Measurements from ENCODE around the gene C17orf100. TPM values are rescaled to one million over a fixed set of nuclear protein-coding genes. Genes with fewer than 3 reads are reported as not detected.

C17orf100 gene
- polyA plus RNA-seq, 3 donors from 2014 or later: 1.7 to 5.2 TPM; not detected in 1

DNA sequence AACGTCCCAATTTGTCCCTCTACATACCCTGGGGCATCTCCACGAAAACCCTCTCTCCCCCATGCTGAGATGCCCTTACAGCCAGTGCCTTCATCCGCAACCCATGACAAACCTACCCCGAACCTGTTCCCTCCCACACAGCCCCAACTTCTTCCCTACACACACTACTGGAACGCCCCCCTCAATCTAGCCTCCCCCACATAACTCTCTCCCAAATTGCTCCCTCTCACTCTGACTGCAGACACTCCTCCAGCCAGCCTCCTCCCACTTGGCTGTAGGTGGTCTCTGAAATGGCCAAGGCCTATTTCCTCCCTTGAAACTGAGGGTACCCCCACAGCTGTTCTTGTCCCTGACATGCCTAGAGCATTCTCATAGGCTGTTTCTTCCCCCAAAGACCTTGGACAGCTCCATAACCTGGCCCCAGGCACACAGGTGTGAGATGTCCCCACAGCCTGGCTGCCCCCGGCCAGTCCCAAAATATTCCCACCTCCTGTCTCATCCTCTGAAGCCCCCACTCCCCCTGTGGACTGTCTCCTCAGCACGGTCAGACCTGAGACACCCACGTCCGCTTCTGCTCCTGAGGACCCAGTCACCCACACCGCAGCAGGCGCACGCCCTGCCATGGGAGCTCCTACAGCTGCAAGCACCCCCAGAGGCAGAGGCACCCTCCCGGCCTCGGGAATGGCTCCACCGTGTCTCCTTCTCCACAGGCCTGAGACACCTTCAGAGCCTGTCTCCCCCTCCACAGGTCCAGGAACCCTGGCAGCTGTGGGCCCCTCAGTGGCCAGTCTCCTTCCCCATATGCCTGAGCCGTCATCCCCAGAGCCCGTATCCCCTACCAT lies 14.7 kb upstream of the C17orf100 start:
- DNase-seq: no peak
- H3K4me3 Mint-ChIP-seq: peak overlapping the region in 1 of 5 donors; percentile 53
- no peaks in the 10 kb centered on the region for H3K9me3 Mint-ChIP-seq
- H3K27ac Mint-ChIP-seq: no peak overlapping the region
- H3K36me3 Mint-ChIP-seq: peaks cover 11 to 27% (median 14%) of the 10 kb centered on the region in 3 donors
- peaks cover 8 to 14% (median 12%) of the 10 kb centered on the region in 3 donors for H3K27me3 Mint-ChIP-seq (ENCODE audit: low read depth in 3 of 3)
- peaks cover 24 to 30% of the 10 kb centered on the region in 2 donors for H3K4me1 Mint-ChIP-seq

DNA sequence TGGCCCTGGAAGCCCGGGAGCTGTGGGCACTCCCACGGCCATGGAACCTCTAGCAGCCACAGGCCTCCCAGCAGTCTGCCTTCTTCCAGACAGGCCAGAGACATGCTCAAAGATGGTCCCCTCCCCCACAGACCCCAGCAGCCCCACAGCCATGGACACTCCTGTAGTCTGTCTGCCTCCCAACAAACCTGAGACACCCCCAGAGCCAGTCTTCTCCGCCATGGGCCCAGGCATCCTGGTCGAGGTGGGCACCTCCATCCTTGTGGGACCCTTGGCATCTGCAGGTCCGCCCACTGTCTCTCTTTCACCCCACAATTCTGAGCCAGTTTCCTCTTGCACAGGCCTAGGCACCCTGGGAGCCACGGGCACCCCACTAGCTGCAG lies 14.1 kb upstream of the C17orf100 start:
- H3K4me1 Mint-ChIP-seq: peaks cover 31% of the 10 kb centered on the region in 2 donors
- H3K4me3 Mint-ChIP-seq: peak overlapping the region in 1 of 5 donors; percentile 53
- H3K27ac Mint-ChIP-seq: no peak overlapping the region
- H3K27me3 Mint-ChIP-seq (ENCODE audit: low read depth in 3 of 3): peaks cover 8 to 14% (median 12%) of the 10 kb centered on the region in 3 donors
- peaks cover 11 to 23% (median 14%) of the 10 kb centered on the region in 3 donors for H3K36me3 Mint-ChIP-seq
- DNase-seq: no peak
- no peaks in the 10 kb centered on the region for H3K9me3 Mint-ChIP-seq

DNA sequence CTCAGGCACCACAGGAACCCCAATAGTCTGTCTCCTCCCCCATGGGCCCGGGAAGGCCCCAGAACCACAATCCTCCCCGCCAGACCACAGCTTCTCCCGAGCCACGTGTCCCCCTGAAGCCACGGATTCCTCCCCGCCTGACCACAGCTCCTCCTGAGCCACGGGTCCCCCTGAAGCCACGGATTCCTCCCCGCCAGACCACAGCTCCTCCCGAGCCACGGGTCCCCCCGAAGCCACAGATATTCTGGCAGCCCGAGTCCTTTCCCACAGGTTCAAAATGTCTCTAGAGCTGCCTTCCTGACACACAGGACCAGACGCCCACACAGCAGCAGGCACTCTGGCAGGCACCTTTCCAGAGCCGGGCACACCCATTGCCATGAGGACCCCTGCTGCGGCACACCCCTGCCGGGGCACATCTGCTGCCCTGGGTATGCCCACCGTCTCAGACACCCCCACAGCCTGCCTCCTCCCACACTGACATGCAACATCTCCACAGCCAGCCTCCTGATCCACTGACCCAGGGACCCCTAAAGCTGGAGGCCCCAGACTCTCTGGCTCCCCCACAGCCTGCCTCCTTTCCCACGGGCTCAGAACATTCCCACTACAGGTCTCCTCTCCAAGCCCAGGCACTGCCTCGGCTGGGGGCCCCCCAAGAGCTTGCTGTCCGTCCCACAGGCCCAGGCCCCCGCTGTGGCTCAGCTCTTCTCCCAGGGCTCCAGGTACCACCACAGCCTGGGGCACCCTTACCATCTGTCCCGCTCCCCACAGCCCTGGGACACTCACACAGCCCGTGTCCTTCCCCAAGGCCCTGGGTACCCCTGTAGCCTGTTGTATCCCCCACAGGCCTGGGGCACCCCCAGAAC lies 13.3 kb upstream of the C17orf100 start:
- H3K9me3 Mint-ChIP-seq: no peaks in the 10 kb centered on the region
- H3K27me3 Mint-ChIP-seq (ENCODE audit: low read depth in 3 of 3): peaks cover 8 to 14% (median 12%) of the 10 kb centered on the region in 3 donors
- no peak for DNase-seq
- H3K4me1 Mint-ChIP-seq: peaks cover 32 to 39% of the 10 kb centered on the region in 2 donors
- H3K36me3 Mint-ChIP-seq: peaks cover 6 to 14% (median 9%) of the 10 kb centered on the region in 3 donors
- peak overlapping the region in 3 of 5 donors; percentile 53 to 66 (median 53) for H3K4me3 Mint-ChIP-seq
- H3K27ac Mint-ChIP-seq: peak overlapping the region in 2 of 6 donors; percentile 45 to 59

DNA sequence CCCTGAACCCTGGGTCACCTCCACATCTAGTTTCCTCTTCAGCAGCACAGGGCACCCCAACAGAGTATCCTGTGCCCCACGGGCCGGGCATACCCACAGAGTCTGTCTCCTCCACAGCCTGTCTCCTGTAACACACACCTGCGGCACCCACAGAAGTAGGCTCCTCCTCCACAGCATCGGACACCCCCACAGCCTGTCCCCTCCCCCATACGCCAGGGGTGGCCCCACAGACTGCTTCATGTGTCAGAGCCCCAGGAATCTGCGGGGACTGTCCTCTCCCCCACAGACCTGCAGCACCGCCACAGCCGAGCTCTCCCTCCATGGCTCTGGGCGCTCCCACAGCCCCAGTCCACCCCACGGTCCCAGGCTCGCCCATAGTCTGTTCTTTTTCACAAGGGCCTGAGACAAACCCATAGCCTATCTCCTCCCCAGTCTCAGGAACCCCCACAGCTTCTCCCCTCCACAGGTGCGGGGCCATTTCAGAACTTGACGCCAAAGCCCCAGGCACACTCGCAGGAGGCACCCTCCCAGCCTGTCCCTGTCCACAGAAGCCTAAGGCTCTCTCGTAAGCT lies 12.5 kb upstream of the C17orf100 start:
- H3K4me1 Mint-ChIP-seq: peaks cover 32 to 45% of the 10 kb centered on the region in 2 donors
- no peaks in the 10 kb centered on the region for H3K9me3 Mint-ChIP-seq
- no peak for DNase-seq
- peaks cover 8 to 14% (median 12%) of the 10 kb centered on the region in 3 donors for H3K27me3 Mint-ChIP-seq (ENCODE audit: low read depth in 3 of 3)
- H3K4me3 Mint-ChIP-seq: peak overlapping the region; percentile 57 to 99 (median 95)
- peak overlapping the region in 3 of 6 donors; percentile 50 to 99 (median 91) for H3K27ac Mint-ChIP-seq
- H3K36me3 Mint-ChIP-seq: peaks cover 0 to 11% (median 4%) of the 10 kb centered on the region in 3 donors

DNA sequence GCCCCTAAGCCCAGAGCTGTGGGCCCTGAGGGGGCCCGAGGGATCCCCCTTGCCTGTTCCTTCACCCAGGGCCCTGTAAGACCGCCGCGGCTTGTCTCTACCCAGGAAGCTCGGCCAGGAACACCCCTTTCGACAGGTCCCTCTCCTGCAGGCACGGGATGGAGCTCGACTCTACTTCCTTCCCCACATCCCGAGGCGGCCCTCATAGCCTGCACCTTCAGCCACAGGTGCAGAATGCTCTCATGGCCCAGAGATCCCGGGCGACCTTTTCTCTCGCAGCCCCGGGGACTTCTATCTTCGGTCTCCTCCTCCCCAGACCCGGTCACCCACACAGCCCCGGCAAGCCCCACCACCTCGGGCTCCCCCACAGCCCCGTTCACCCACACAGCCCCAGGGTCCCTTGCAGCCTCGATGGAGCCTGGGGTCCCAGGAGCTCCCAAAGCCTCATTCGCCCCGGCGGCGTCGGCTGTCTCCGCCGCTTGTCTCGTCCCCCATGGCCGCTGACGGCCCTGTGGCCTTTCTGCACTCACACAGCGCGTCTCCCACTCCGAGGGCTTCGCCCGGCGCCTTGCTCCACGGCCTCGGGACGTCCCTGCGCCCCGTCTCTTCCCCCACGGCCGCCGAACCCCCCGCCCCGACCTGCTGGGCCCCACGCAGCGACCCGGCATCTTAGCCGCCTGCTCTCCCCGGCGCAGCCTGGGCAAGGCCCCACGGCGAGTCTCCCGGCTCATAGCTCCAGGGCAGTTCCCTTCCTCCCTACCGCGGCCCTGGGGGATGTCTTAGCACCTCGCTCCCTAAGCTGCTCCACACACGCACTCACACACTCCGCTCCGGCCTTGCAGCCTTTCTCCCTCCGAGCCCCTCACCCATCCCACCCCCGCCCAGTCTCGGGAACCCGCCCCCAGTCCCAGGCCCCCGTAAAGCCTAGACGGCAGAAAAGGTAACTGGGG lies 11.7 kb upstream of the C17orf100 start:
- peak in 2 of 3 donors; percentile 8 to 19 for DNase-seq
- H3K36me3 Mint-ChIP-seq: peaks cover 0 to 12% (median 0%) of the 10 kb centered on the region in 3 donors
- H3K4me1 Mint-ChIP-seq: peaks cover 32 to 49% of the 10 kb centered on the region in 2 donors
- peak overlapping the region; percentile 93 to 99 (median 97) for H3K4me3 Mint-ChIP-seq
- H3K27ac Mint-ChIP-seq: peak overlapping the region; percentile 43 to 100 (median 99)
- peaks cover 8 to 14% (median 12%) of the 10 kb centered on the region in 3 donors for H3K27me3 Mint-ChIP-seq (ENCODE audit: low read depth in 3 of 3)
- H3K9me3 Mint-ChIP-seq: no peaks in the 10 kb centered on the region

DNA sequence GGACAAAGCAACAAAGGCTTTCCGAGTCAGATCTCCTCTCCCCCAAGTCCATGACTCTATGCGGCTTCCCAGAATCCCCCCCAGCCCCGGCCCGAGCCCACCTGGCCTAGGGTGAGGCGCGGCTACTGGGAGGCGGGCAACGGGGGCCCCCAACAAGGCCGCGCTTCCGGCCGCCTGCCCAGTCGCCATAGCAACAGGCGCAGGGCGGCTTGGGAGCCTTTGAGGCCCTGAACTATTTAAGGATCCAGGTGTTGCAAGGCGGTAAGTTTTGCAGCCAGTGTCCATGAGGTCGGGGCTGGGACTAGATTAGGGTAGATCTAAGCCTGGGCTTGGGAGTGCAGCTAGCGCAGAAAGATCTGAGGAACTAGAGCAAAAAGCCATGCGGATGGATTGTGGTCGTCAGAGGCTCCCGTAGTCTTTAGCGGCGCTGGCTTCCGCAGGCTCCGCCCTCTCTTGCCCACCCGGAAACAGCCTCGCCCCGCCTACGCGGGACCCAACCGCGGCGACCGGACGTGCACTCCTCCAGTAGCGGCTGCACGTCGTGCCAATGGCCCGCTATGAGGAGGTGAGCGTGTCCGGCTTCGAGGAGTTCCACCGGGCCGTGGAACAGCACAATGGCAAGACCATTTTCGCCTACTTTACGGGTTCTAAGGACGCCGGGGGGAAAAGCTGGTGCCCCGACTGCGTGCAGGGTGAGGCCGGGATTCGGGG lies 10.9 kb upstream of the C17orf100 start, which contains the start of the genes KIAA0753 and TXNDC17:
TSS of gene KIAA0753 (minus strand) at position 176 of the 711 bp plus-strand sequence. CDS start 5,608 bp downstream, outside the sequence.
TSS of gene TXNDC17 (plus strand) at position 525 of the 711 bp plus-strand sequence. CDS start at position 548, 23 bp downstream.
- Mint-ChIP-seq H3K4me3 (peak within 1 kb of the TSS; percentile 93 to 99 (median 97)), H3K27me3 (ENCODE audit: low read depth in 3 of 3) (peaks cover 8 to 14% (median 12%) of the 10 kb centered on the region in 3 donors), H3K27ac (peak within 1 kb of the TSS; percentile 91 to 100 (median 99)), H3K9me3 (no peaks in the 10 kb centered on the region), H3K4me1 (peaks cover 32 to 49% of the 10 kb centered on the region in 2 donors), H3K36me3 (peaks cover 0 to 15% (median 0%) of the 10 kb centered on the region in 3 donors)
- DNase-seq: peak; percentile 94 to 95 (median 95)

DNA sequence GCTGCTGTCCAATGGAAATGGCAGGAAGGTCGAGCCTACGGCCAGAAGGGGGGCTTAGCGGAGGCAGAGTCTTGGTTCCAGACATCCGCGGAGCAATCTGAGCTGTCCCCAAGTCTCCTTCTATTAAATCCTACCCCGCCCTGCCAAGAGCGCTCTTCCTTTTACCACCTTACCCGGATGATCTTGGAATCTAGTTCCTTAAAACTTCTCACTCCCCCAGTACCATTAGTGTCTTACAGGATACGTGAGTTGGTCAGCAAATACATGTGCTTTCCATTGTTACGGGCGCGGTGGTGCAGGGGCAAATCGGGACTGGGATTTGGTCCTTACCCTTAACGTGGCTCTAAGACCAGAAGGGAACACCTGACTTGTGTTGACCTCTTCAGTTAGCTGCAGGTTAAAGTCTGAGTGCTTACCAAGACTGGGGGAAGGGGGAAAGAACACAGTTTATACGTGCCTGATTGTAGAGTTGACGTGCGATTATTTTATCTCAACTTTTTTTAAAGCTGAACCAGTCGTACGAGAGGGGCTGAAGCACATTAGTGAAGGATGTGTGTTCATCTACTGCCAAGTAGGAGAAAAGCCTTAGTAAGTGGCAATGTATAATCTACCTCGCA lies 10.2 kb upstream of the C17orf100 start:
- Mint-ChIP-seq H3K27me3 (ENCODE audit: low read depth in 3 of 3) (peaks cover 8 to 14% (median 12%) of the 10 kb centered on the region in 3 donors), H3K9me3 (no peaks in the 10 kb centered on the region), H3K36me3 (peaks cover 0 to 20% (median 0%) of the 10 kb centered on the region in 3 donors), H3K4me1 (peaks cover 32 to 49% of the 10 kb centered on the region in 2 donors), H3K27ac (peak overlapping the region; percentile 91 to 100 (median 99)), H3K4me3 (peak overlapping the region; percentile 93 to 99 (median 97))
- DNase-seq: peak in 1 of 3 donors; percentile 10

DNA sequence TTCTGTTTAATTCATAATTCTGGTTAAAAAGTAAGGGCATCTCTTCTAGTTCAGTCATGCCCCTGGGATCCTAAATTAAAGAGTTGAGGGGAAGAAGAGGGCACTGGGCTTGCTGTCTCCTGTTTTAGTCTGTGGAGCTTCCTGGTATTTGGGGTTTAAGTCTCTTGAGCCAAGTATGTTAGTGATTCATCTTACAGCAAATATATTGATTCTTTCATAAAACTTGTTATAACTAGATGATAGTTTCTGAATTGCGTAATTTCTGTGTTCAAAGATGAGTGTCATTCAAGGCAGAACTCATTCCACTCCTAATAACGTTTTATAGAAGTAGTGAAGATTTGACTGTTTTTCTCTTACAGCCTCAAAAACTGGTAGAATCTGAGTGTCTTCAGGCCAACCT lies 9.0 kb upstream of the C17orf100 start:
- peaks cover 8 to 14% (median 12%) of the 10 kb centered on the region in 3 donors for H3K27me3 Mint-ChIP-seq (ENCODE audit: low read depth in 3 of 3)
- H3K4me1 Mint-ChIP-seq: peaks cover 36 to 57% of the 10 kb centered on the region in 2 donors
- no peaks in the 10 kb centered on the region for H3K9me3 Mint-ChIP-seq
- no peak for DNase-seq
- H3K27ac Mint-ChIP-seq: peak overlapping the region; percentile 50 to 93 (median 74)
- H3K4me3 Mint-ChIP-seq: peak overlapping the region; percentile 26 to 97 (median 72)
- H3K36me3 Mint-ChIP-seq: peaks cover 0 to 21% (median under 1%) of the 10 kb centered on the region in 3 donors

DNA sequence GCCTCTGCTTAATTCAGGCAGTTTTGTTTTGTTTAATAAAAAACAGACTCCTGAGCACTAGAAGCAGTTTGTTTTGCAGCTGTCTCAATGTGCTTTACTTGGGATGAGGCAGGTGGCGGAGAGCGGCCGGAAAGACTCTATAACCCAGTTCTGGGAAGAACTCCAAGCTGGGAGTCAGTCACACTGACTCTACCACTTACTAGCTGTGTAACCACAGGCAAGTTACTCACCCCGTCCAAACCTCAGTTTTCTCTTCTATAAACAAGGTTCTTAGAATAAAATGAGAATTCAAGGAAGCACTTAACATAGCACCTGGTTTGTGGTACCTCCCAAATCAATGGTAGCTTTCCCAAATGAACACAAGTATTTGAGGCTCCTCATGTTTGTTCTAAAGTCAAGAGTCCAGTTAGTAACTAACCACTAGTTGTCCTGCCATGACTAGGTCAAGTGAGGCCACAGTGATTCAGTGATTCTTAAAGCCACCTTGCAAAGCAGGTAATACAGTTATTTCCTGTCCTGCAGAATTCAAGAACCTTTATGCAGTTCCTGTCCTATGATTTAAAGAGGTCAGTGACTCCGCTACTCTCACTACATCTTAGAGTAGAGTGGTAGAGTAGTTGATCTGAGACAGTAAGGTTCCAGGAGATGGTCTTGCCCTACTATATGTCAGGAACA lies 8.0 kb upstream of the C17orf100 start:
- peak overlapping the region in 3 of 6 donors; percentile 30 to 93 (median 34) for H3K27ac Mint-ChIP-seq
- H3K4me1 Mint-ChIP-seq: peaks cover 36 to 59% of the 10 kb centered on the region in 2 donors
- no peaks in the 10 kb centered on the region for H3K9me3 Mint-ChIP-seq
- no peak for DNase-seq
- H3K4me3 Mint-ChIP-seq: no peak overlapping the region
- peaks cover 0 to 28% (median 5%) of the 10 kb centered on the region in 3 donors for H3K36me3 Mint-ChIP-seq
- peaks cover 5 to 14% (median 10%) of the 10 kb centered on the region in 3 donors for H3K27me3 Mint-ChIP-seq (ENCODE audit: low read depth in 3 of 3)

DNA sequence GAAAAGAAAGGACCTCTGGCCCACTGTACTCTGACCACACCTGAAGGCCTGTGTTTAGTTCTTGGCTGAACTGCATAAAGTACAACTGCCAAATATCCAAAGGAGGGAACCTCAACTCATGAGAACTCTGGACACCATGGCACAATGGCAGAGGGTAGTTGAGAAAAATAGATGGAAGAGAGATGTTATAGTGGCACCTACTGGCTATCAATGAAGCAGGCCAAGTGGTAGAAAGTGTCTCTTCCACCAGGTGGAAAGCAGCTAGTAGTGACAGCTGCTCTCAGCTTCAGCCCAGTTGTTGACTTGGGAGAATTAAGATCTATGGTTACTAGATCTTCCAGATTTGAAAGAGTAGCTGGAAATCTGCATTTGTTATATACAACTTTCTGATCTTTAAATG lies 3.4 kb upstream of the C17orf100 start:
- peaks cover 5 to 32% (median 5%) of the 10 kb centered on the region in 3 donors for H3K36me3 Mint-ChIP-seq
- H3K4me1 Mint-ChIP-seq: peaks cover 39 to 70% of the 10 kb centered on the region in 2 donors
- H3K27ac Mint-ChIP-seq: peak overlapping the region in 3 of 6 donors; percentile 22 to 73 (median 26)
- peaks cover 5 to 13% (median 9%) of the 10 kb centered on the region in 3 donors for H3K27me3 Mint-ChIP-seq (ENCODE audit: low read depth in 3 of 3)
- DNase-seq: no peak
- no peaks in the 10 kb centered on the region for H3K9me3 Mint-ChIP-seq
- H3K4me3 Mint-ChIP-seq: no peak overlapping the region
